Natural killer cell (primary cell): ENCODE results near the gene CENPVL3. TPM values are rescaled to one million over a fixed set of nuclear protein-coding genes. Genes with fewer than 3 reads are reported as not detected.
A peak's percentile ranks its signal among the peaks of the same experiment; 100 is the strongest.

Source experiments
- ATAC-seq, 3 donors: fragments of 150-1000 bp in 2 of 3; fragments of 200-7000 bp in 1 of 3; cut with Tn5 transposase; 1 replicate in 1 of 3; 2 replicates in 2 of 3; pipeline ENCODE4 v1.10.0; 2021; ENCODE audit warnings: mild to moderate bottlenecking in 2 of 3, moderate library complexity in 2 of 3
- DNase-seq, 2 donors: peaks; one replicate each; pipeline versions ENCODE4 v3.0.0 to v3.0.0-alpha.2; 2013 to 2021; ENCODE audit warnings: mixed read lengths in 1 of 2
- H3K27ac ChIP-seq: one replicate; pipeline ENCODE4 v1.5.1; 2013; ENCODE audit warnings: mild to moderate bottlenecking, low read length
- H3K27me3 ChIP-seq: one replicate; pipeline ENCODE4 v1.6.1; 2013; ENCODE audit warnings: low read length; ENCODE audit not compliant: control insufficient read depth, insufficient read depth
- H3K36me3 ChIP-seq: one replicate; pipeline ENCODE4 v1.6.1; 2013; ENCODE audit warnings: low read length; ENCODE audit not compliant: control insufficient read depth, insufficient read depth
- H3K4me1 ChIP-seq: one replicate; pipeline ENCODE4 v1.6.1; 2013; ENCODE audit warnings: low read length; ENCODE audit not compliant: control insufficient read depth, insufficient read depth
- H3K4me3 ChIP-seq: one replicate; pipeline ENCODE4 v1.5.1; 2013; ENCODE audit warnings: low read length
- H3K9me3 ChIP-seq: one replicate; pipeline ENCODE4 v1.6.1; 2013; ENCODE audit warnings: low read length; ENCODE audit not compliant: control insufficient read depth, insufficient read depth
- H3K27ac Mint-ChIP-seq, 2 donors: one replicate each; pipeline ENCODE4 v1.8.0; 2022; ENCODE audit warnings: mild to moderate bottlenecking in 2 of 2, mixed read lengths in 2 of 2, moderate library complexity in 1 of 2
- H3K27me3 Mint-ChIP-seq, 2 donors: one replicate each; pipeline ENCODE4 v1.8.0; 2022; ENCODE audit warnings: low read depth in 2 of 2, mixed read lengths in 2 of 2
- H3K36me3 Mint-ChIP-seq: one replicate; pipeline ENCODE4 v1.8.0; 2022; ENCODE audit warnings: mixed read lengths
- H3K4me1 Mint-ChIP-seq, 2 donors: one replicate each; pipeline ENCODE4 v1.8.0; 2022; ENCODE audit warnings: mixed read lengths in 2 of 2
- H3K4me3 Mint-ChIP-seq: one replicate; pipeline ENCODE4 v1.8.0; 2022; ENCODE audit warnings: mild to moderate bottlenecking, moderate library complexity, mixed read lengths
- H3K9me3 Mint-ChIP-seq, 2 donors: one replicate each; pipeline ENCODE4 v1.8.0; 2022; ENCODE audit warnings: mixed read lengths in 2 of 2
- WGBS: methylation state at CpG from one replicate; pipeline ENCODE4 v1.1.7; 2013; ENCODE audit warnings: missing lambda C conversion rate; ENCODE audit not compliant: insufficient coverage; 5-methylcytosine and 5-hydroxymethylcytosine counted together
- intact Hi-C: fragments of 100-400 bp; cut with micrococcal nuclease; formaldehyde crosslinking; loops from one replicate; pipeline ENCODE4 v1.14.2; 2022
- total RNA-seq, 4 donors: library from RNA; stranded (reverse); fragments of 120-200 nt in 1 of 4; gene quantifications; one replicate each; pipeline versions ENCODE4 v1.2.3 to v1.2.4, GENCODE V29; 2013 to 2022
- TF ChIP-seq, protein P1 (sequence below): fragments of 200-600 bp; IDR thresholded peaks from one replicate; pipeline ENCODE4 v1.8.0; 2022; ENCODE audit warnings: antibody characterized with exemption

The CENPVL3 gene
- total RNA-seq, 3 donors from 2014 or later (not counting 1 experiment from before 2014, with no cell fraction given) = not detected

DNA sequence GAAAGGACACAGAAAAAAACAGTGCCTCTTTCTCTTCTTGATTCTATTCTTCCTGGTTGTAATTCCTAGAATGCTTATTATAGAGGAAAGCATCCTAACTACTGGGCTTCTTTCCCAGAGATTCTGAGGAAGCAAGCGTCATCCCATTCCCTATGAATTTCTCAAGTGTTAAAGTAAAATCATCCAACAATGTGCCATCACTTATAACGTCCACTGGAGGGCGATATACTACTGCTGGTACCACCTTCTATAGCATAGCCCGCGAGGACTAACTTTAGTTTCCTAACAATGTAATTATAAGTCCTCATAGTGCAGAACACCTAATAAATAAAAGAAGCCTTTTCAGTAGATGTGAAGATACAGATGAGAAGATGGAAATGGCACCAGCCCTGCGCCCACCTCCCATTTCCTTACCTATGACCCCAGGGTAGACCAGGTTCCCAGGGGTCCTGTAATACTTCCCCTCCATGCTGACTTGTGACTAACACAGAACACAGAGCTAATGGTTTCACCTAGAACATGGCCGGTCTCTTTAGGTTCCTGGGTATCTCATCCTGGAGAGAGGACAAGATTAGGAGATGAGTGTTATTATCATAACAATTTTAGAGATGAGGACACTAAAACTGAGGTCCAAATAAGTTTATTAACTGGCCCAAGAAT, 4.2 kb downstream of the CENPVL3 start:
- WGBS = 0% methylated on average over 1 of the region's 7 CpGs
- H3K27me3 ChIP-seq = no peaks in the 10 kb centered on the region
- no peaks in the 10 kb centered on the region for H3K4me1 ChIP-seq
- H3K27ac ChIP-seq = no peak overlapping the region
- H3K4me3 ChIP-seq = no peak overlapping the region
- Mint-ChIP-seq H3K9me3 (no peaks in the 10 kb centered on the region), H3K27ac (no peak overlapping the region), H3K27me3 (peaks cover 19 to 43% of the 10 kb centered on the region in 2 donors), H3K36me3 (no peaks in the 10 kb centered on the region), H3K4me3 (no peak overlapping the region), H3K4me1 (no peaks in the 10 kb centered on the region)
- intact Hi-C loops = no loop called here
- no peaks in the 10 kb centered on the region for H3K36me3 ChIP-seq
- H3K9me3 ChIP-seq = no peaks in the 10 kb centered on the region
- TF ChIP-seq, protein P1, sequence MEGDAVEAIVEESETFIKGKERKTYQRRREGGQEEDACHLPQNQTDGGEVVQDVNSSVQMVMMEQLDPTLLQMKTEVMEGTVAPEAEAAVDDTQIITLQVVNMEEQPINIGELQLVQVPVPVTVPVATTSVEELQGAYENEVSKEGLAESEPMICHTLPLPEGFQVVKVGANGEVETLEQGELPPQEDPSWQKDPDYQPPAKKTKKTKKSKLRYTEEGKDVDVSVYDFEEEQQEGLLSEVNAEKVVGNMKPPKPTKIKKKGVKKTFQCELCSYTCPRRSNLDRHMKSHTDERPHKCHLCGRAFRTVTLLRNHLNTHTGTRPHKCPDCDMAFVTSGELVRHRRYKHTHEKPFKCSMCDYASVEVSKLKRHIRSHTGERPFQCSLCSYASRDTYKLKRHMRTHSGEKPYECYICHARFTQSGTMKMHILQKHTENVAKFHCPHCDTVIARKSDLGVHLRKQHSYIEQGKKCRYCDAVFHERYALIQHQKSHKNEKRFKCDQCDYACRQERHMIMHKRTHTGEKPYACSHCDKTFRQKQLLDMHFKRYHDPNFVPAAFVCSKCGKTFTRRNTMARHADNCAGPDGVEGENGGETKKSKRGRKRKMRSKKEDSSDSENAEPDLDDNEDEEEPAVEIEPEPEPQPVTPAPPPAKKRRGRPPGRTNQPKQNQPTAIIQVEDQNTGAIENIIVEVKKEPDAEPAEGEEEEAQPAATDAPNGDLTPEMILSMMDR = peak; percentile 23
- DNase-seq (peak in 1 of 2 donors; percentile 51), ATAC-seq (peak in 1 of 3 donors; percentile 62)

DNA sequence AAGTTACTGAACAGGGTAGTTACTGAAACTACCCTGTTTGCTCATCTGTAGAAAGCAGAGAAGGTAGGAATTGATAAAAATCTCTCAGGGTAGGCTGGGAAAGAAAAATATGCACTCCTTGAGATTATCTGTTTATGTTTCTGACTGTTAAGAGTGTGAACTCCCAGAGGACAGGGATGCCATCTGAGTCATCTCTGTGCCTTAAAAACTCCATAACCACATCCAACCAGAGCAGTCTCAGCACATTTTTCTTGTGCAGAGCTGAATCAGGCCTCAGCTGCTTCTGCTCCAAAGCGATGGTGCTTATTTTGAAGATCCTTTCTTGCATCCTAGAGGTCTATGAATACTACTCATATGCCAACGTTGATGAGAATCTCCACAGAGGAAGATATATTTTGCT, 9.9 kb downstream of the CENPVL3 start:
- Histone ChIP-seq H3K27ac (no peak overlapping the region), H3K4me3 (no peak overlapping the region), H3K36me3 (no peaks in the 10 kb centered on the region), H3K27me3 (no peaks in the 10 kb centered on the region), H3K4me1 (no peaks in the 10 kb centered on the region), H3K9me3 (no peaks in the 10 kb centered on the region)
- 91% methylated on average over 2 of the region's 2 CpGs for WGBS
- Mint-ChIP-seq H3K4me1 (no peaks in the 10 kb centered on the region), H3K36me3 (no peaks in the 10 kb centered on the region), H3K27me3 (peaks cover 0 to 23% of the 10 kb centered on the region in 2 donors), H3K4me3 (no peak overlapping the region), H3K9me3 (no peaks in the 10 kb centered on the region), H3K27ac (no peak overlapping the region)
- intact Hi-C loops = no loop called here
- TF ChIP-seq, protein P1 = no peak
- no peak for DNase-seq
- ATAC-seq = no peak

- Histone ChIP-seq H3K27ac (no peak overlapping the region), H3K9me3 (no peaks in the 10 kb centered on the region), H3K27me3 (no peaks in the 10 kb centered on the region), H3K4me1 (no peaks in the 10 kb centered on the region), H3K36me3 (no peaks in the 10 kb centered on the region), H3K4me3 (no peak overlapping the region)
- WGBS = 47% methylated on average over 1 of the region's 1 CpG
- Mint-ChIP-seq H3K4me3 (no peak overlapping the region), H3K27ac (no peak overlapping the region), H3K9me3 (no peaks in the 10 kb centered on the region), H3K36me3 (no peaks in the 10 kb centered on the region), H3K27me3 (peaks cover 0 to 18% of the 10 kb centered on the region in 2 donors), H3K4me1 (no peaks in the 10 kb centered on the region)
- DNase-seq = no peak
- no peak for ATAC-seq
- intact Hi-C loops = no loop called here
- TF ChIP-seq, protein P1 = no peak
Measured at GRCh38 chrX:51608126-51608525, 10.6 kb downstream of the CENPVL3 start.

DNA sequence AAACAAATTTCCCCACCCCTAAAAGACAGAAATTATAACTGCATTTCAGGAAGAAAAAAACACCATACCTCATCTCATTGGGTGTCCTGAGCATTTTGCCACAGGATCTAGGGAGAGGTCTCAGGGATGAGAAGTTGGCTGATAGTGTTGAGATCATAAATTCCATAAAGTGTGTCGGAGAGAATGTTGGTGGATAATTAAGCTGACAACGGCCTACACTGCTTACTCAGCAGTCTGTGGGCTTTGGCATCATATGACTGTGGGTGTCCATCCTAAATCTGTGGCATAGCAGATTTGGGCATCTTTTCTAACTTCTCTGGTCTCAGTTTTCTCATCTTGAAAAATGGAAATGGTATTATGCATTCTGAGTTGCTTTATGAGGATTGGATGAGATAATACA, 12.3 kb downstream of the CENPVL3 start:
- no peak overlapping the region for H3K4me3 ChIP-seq
- Mint-ChIP-seq H3K9me3 (no peaks in the 10 kb centered on the region), H3K27ac (no peak overlapping the region), H3K4me1 (no peaks in the 10 kb centered on the region), H3K4me3 (no peak overlapping the region), H3K36me3 (no peaks in the 10 kb centered on the region), H3K27me3 (peaks cover 0 to 19% of the 10 kb centered on the region in 2 donors)
- no peaks in the 10 kb centered on the region for H3K9me3 ChIP-seq
- H3K27ac ChIP-seq = no peak overlapping the region
- ATAC-seq (no peak), DNase-seq (no peak)
- no peaks in the 10 kb centered on the region for H3K4me1 ChIP-seq
- intact Hi-C loops = no loop called here
- WGBS = 81% methylated on average over 2 of the region's 2 CpGs
- TF ChIP-seq, protein P1 = no peak
- no peaks in the 10 kb centered on the region for H3K36me3 ChIP-seq
- H3K27me3 ChIP-seq = no peaks in the 10 kb centered on the region
